ENCODE data around the gene CREBBP.

GRCh38 chr16:3681206-3681605 lies 199.3 kb downstream of the CREBBP start:
- TF ChIP-seq POLR2AphosphoS5 (IDR thresholded peaks at IDR 0.05; ENCODE audit: low read depth, low read length): no peak
- no peak for TF ChIP-seq REST (IDR thresholded peaks at IDR 0.05; ENCODE audit: insufficient read depth in 1 of 2, low read depth in 2 of 2, low read length in 2 of 2)
- TF ChIP-seq SIN3A (IDR thresholded peaks at IDR 0.05; ENCODE audit: borderline replicate concordance, insufficient read depth, low read length): no peak
